ENCODE measurements around the gene PARD6A. TPM values are rescaled to one million over a fixed set of nuclear protein-coding genes. Genes with fewer than 3 reads are reported as not detected.

The PARD6A gene
- total RNA-seq, 2 donors from 2014 or later: 3.9 to 5.6 TPM

DNA sequence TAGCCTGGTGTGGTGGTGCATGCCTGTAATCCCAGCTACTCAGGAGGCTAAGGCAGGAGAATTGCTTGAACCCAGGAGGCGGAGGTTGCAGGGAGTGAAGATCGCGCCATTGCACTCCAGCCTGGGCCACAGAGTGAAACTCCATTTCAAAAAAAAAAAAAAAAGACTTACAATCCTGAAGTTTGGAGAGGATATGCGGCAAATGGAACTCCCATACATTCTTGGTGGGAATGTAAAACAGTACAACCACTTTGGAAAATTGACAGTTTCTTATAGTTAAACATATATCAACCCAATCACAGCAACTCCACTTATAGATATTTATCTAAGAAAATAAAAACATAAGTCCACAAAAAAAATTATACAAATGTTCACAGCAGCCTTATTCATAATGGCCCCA is 46.5 kb downstream of the PARD6A start:
- Histone ChIP-seq H3K36me3 (no peaks in the 10 kb centered on the region), H3K27ac (no peak overlapping the region), H3K4me1 (no peaks in the 10 kb centered on the region), H3K27me3 (no peaks in the 10 kb centered on the region), H3K4me3 (no peak overlapping the region), H3K9me3 (no peaks in the 10 kb centered on the region)
- TF ChIP-seq, protein P1, sequence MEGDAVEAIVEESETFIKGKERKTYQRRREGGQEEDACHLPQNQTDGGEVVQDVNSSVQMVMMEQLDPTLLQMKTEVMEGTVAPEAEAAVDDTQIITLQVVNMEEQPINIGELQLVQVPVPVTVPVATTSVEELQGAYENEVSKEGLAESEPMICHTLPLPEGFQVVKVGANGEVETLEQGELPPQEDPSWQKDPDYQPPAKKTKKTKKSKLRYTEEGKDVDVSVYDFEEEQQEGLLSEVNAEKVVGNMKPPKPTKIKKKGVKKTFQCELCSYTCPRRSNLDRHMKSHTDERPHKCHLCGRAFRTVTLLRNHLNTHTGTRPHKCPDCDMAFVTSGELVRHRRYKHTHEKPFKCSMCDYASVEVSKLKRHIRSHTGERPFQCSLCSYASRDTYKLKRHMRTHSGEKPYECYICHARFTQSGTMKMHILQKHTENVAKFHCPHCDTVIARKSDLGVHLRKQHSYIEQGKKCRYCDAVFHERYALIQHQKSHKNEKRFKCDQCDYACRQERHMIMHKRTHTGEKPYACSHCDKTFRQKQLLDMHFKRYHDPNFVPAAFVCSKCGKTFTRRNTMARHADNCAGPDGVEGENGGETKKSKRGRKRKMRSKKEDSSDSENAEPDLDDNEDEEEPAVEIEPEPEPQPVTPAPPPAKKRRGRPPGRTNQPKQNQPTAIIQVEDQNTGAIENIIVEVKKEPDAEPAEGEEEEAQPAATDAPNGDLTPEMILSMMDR (IDR thresholded peaks at IDR 0.05): no peak
- no peak for DNase-seq (ENCODE audit: low spot score)

DNA sequence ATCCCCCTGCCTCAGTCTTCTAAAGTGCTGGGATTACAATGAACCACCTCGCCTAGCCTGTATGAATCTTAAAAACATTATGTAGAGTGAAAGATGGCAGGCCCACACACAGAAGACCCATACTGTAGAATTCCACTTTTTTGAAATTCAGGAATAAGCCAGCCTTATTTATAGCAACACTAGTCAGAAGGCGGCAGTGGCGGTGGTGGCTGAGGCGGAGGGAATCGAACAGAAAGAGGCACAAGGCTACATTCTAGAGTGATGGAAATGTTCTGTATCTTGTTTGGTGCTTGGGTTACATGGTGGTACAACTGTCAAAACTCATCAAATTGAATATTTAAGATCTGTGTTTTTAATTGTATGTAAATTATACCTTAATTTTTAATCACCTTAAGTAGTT is 47.0 kb downstream of the PARD6A start:
- Histone ChIP-seq H3K36me3 (no peaks in the 10 kb centered on the region), H3K27ac (no peak overlapping the region), H3K27me3 (no peaks in the 10 kb centered on the region), H3K4me3 (no peak overlapping the region), H3K9me3 (no peaks in the 10 kb centered on the region), H3K4me1 (no peaks in the 10 kb centered on the region)
- TF ChIP-seq, protein P1 (IDR thresholded peaks at IDR 0.05): no peak
- no peak for DNase-seq (ENCODE audit: low spot score)

DNA sequence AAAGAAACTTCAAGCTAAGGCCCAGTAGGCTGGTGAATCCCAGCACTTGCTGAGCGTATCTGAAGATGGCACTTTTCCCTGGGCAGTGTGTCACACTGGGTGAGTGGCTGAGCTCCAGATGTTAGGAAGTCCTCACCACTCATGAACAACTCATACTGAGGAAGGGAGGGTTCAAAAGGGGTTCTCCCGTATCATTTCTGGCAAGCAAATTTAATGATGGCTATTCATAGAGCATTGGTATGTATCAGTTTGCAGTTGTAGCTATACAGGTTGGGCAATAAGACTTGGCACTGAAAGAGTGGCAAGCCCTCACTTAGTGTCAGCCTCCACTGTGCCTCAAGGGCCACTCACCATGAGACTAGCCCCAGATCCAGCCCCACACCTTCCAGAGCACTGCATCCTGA is 47.6 kb downstream of the PARD6A start:
- Histone ChIP-seq H3K4me3 (no peak overlapping the region), H3K4me1 (no peaks in the 10 kb centered on the region), H3K9me3 (no peaks in the 10 kb centered on the region), H3K36me3 (no peaks in the 10 kb centered on the region), H3K27ac (no peak overlapping the region), H3K27me3 (no peaks in the 10 kb centered on the region)
- TF ChIP-seq, protein P1 (IDR thresholded peaks at IDR 0.05): no peak
- no peak for DNase-seq (ENCODE audit: low spot score)

DNA sequence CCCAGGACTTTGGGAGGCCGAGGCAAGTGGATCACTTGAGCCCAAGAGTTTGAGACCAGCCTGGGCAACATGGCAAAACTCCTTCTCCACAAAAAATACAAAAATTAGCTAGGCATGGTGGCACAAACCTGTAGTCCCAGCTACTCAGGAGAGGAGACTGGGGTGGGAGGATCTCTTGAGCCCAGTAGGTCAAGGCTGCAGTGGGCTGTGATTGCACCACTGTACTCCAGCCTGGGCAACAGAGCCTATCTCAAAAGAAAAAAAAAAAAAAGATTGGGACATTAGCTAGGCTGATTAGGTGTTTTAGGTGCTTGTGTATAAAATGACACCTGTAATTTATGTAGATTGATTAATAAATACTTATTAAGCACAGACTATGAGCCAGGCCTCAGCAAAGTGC is 48.3 kb downstream of the PARD6A start:
- DNase-seq (ENCODE audit: low spot score): no peak
- H3K27ac ChIP-seq: no peak overlapping the region
- H3K27me3 ChIP-seq: no peaks in the 10 kb centered on the region
- no peaks in the 10 kb centered on the region for H3K36me3 ChIP-seq
- TF ChIP-seq, protein P1 (IDR thresholded peaks at IDR 0.05): no peak
- H3K4me3 ChIP-seq: no peak overlapping the region
- no peaks in the 10 kb centered on the region for H3K4me1 ChIP-seq
- no peaks in the 10 kb centered on the region for H3K9me3 ChIP-seq

DNA sequence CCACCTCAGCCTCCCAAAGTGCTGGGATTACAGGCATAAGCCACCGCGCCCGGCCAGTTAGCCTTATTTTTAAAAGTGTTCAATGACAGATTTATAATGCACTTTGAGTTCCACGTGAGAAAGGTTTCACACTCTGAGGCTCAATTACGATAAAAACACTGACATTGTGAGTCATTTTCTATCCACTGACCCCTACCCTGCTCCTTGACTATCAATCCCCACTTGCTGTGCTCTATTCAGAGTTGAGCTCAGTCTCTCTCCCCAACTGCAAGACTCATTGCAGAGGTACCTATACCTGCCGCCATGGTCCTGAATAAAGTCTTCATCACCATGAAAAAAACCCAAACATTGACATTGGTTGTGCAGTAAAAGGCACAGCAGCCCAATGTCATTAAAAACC is 49.8 kb downstream of the PARD6A start:
- no peak for DNase-seq (ENCODE audit: low spot score)
- Histone ChIP-seq H3K9me3 (no peaks in the 10 kb centered on the region), H3K36me3 (no peaks in the 10 kb centered on the region), H3K4me3 (no peak overlapping the region), H3K27me3 (no peaks in the 10 kb centered on the region), H3K4me1 (no peaks in the 10 kb centered on the region), H3K27ac (no peak overlapping the region)
- TF ChIP-seq, protein P1 (IDR thresholded peaks at IDR 0.05): no peak

Other genes with a start within 250 kb of the PARD6A start
- gene ZDHHC1, start 244.5 kb upstream of the PARD6A start, total RNA-seq: 10 to 100 TPM in 1 of 2 donors, 1 to 10 TPM in 1; 8.9 to 11.8 TPM
- not detected for gene HSD11B2, start 229.8 kb upstream of the PARD6A start, total RNA-seq
- gene ATP6V0D1, start 179.8 kb upstream of the PARD6A start, total RNA-seq: 10 to 100 TPM; 79.7 to 95.7 TPM
- gene AGRP, start 177.4 kb upstream of the PARD6A start, total RNA-seq: not detected
- gene RIPOR1, start 132.1 kb upstream of the PARD6A start, total RNA-seq: 10 to 100 TPM; 43.9 to 66.9 TPM
- gene CTCF, start 98.4 kb upstream of the PARD6A start, total RNA-seq: 10 to 100 TPM; 24.5 to 31.6 TPM
- gene CARMIL2, start 15.8 kb upstream of the PARD6A start, total RNA-seq: under 1 TPM in 1 of 2 donors, not detected in 1; 0.47 TPM
- 10 to 100 TPM in 1 of 2 donors, 1 to 10 TPM in 1; 7.0 to 10.8 TPM for gene ACD, start 700 bp upstream of the PARD6A start, total RNA-seq
- gene ENKD1, start 5.8 kb downstream of the PARD6A start, total RNA-seq: 10 to 100 TPM in 1 of 2 donors, 1 to 10 TPM in 1; 9.2 to 12.3 TPM
- 1 to 10 TPM; 3.6 to 7.7 TPM for gene C16orf86, start 5.9 kb downstream of the PARD6A start, total RNA-seq
- gene GFOD2, start 58.4 kb downstream of the PARD6A start, total RNA-seq: 1 to 10 TPM; 7.1 to 9.2 TPM
- gene RANBP10, start 145.6 kb downstream of the PARD6A start, total RNA-seq: 1 to 10 TPM; 7.8 to 8.9 TPM
- under 1 TPM in 1 of 2 donors, not detected in 1; 0.55 TPM for gene TSNAXIP1, start 145.9 kb downstream of the PARD6A start, total RNA-seq
- 10 to 100 TPM; 42.5 to 59.4 TPM for gene THAP11, start 181.4 kb downstream of the PARD6A start, total RNA-seq
- 100 to 1,000 TPM in 1 of 2 donors, 10 to 100 TPM in 1; 44.6 to 132 TPM for gene NUTF2, start 186.0 kb downstream of the PARD6A start, total RNA-seq
- gene CENPT, start 186.7 kb downstream of the PARD6A start, total RNA-seq: 10 to 100 TPM in 1 of 2 donors, 1 to 10 TPM in 1; 8.7 to 19.1 TPM
- gene EDC4, start 212.1 kb downstream of the PARD6A start, total RNA-seq: 10 to 100 TPM; 21.2 to 39.5 TPM
- gene NRN1L, start 223.9 kb downstream of the PARD6A start, total RNA-seq: not detected
- gene PSKH1, start 232.3 kb downstream of the PARD6A start, total RNA-seq: 10 to 100 TPM; 18.4 to 23.2 TPM

All from right atrium auricular region (tissue), 2 donors.